Endothelial cell of umbilical vein (primary cell): Measurements from ENCODE around the gene MT1F. TPM values are rescaled to one million over a fixed set of nuclear protein-coding genes. Genes with fewer than 3 reads are reported as not detected.

Experiments
- BruUV-seq: library from RNA; stranded (reverse); fragments of 400-500 nt; replicated peaks from 2 replicates; lab custom pipeline; 2021; lab: Mats Ljungman, UMichigan
- CTCF ChIA-PET: fragments of 300-600, 350-600 bp; sonication (Branson Sonifier 250); formaldehyde crosslinking; loops from one replicate; lab custom pipeline; 2021; ENCODE audit warnings: antibody characterized with exemption, inconsistent platforms; lab: Charles Lee
- POLR2A ChIA-PET: fragments of 300-600, 350-600 bp; sonication (Branson Sonifier 250); formaldehyde crosslinking; loops from one replicate; lab custom pipeline; 2021; ENCODE audit warnings: antibody characterized with exemption, inconsistent platforms; lab: Charles Lee
- DNase-seq: peaks from one replicate; pipeline ENCODE4 v3.0.0-alpha.2; 2011; ENCODE audit warnings: low read depth, low spot score
- FAIRE-seq: peaks from 2 replicates; lab custom pipeline; 2011; peaks lifted over from hg19 to GRCh38; lab: Jason Lieb, UNC
- H2AFZ ChIP-seq: 2 replicates; pipeline ENCODE4 v1.6.0; 2012; ENCODE audit warnings: low read depth, low read length, control low read depth, inconsistent platforms
- H3K27ac ChIP-seq: 2 replicates; pipeline ENCODE4 v1.5.1; 2011; ENCODE audit warnings: low read depth, mild to moderate bottlenecking, control low read depth, low read length, moderate library complexity; ENCODE audit not compliant: insufficient read depth
- H3K27me3 ChIP-seq, 2 experiments: 2 replicates each; pipeline versions ENCODE4 v1.6.0 to v1.6.1; 2011; ENCODE audit warnings: low read length in 2 of 2, mixed read lengths in 1 of 2; ENCODE audit not compliant: control insufficient read depth in 2 of 2, insufficient read depth in 2 of 2
- H3K36me3 ChIP-seq, 2 experiments: 2 replicates in 1 of 2; 3 replicates in 1 of 2; pipeline ENCODE4 v1.5.1; 2011; ENCODE audit warnings: low read length in 2 of 2, mild to moderate bottlenecking in 1 of 2, moderate library complexity in 1 of 2; ENCODE audit not compliant: control insufficient read depth in 2 of 2, insufficient read depth in 2 of 2; ENCODE audit errors: extremely low read depth in 1 of 2
- H3K4me1 ChIP-seq: 3 replicates; pipeline ENCODE4 v1.5.1; 2011; ENCODE audit warnings: mild to moderate bottlenecking, low read length; ENCODE audit not compliant: control insufficient read depth, insufficient read depth; ENCODE audit errors: extremely low read depth
- H3K4me2 ChIP-seq: 2 replicates; pipeline ENCODE4 v1.6.1; 2011; ENCODE audit warnings: low read length, control low read depth, mixed read lengths; ENCODE audit not compliant: insufficient read depth
- H3K4me3 ChIP-seq, 3 experiments: fragments of 200-600 bp in 1 of 3; sonication (generic), shearing (Covaris generic) in 1 of 3; replicated peaks in 1 of 3; 2 replicates each; pipeline ENCODE4 v1.5.1; 2011 to 2016; ENCODE audit warnings: control low read depth in 3 of 3, low read length in 3 of 3, mild to moderate bottlenecking in 2 of 3, inconsistent platforms in 1 of 3, low read depth in 1 of 3, moderate library complexity in 1 of 3; ENCODE audit not compliant: insufficient read depth in 1 of 3
- H3K79me2 ChIP-seq: 2 replicates; pipeline ENCODE4 v1.6.0; 2012; ENCODE audit warnings: low read length, inconsistent platforms; ENCODE audit not compliant: control insufficient read depth, insufficient read depth
- H3K9ac ChIP-seq: replicated peaks from 2 replicates; pipeline ENCODE3; 2011; ENCODE audit warnings: low read length, control low read depth; ENCODE audit not compliant: insufficient read depth; ENCODE audit errors: extremely low read depth
- H3K9me1 ChIP-seq: replicated peaks from 3 replicates; pipeline ENCODE4 v1.6.0; 2011; ENCODE audit warnings: mild to moderate bottlenecking, low read length; ENCODE audit not compliant: control insufficient read depth, insufficient read depth; ENCODE audit errors: extremely low read depth
- H3K9me3 ChIP-seq: replicated peaks from 2 replicates; pipeline ENCODE4 v1.5.1; 2012; ENCODE audit warnings: low read length, inconsistent platforms; ENCODE audit not compliant: control insufficient read depth, insufficient read depth
- H4K20me1 ChIP-seq: replicated peaks from 2 replicates; pipeline ENCODE3; 2011; ENCODE audit warnings: mild to moderate bottlenecking, low read length; ENCODE audit not compliant: control insufficient read depth, insufficient read depth; ENCODE audit errors: extremely low read depth
- EZH2 ChIP-seq: IDR thresholded peaks from 2 replicates; pipeline ENCODE4 v1.6.1; 2012; ENCODE audit warnings: borderline replicate concordance, low read depth, mild to moderate bottlenecking, moderate library complexity, low read length, inconsistent platforms; ENCODE audit not compliant: severe bottlenecking
- FOS ChIP-seq: IDR thresholded peaks from 2 replicates; pipeline ENCODE4 v1.6.1; 2011; ENCODE audit warnings: mild to moderate bottlenecking, low read length, moderate library complexity, borderline replicate concordance; ENCODE audit not compliant: insufficient read depth
- GATA2 ChIP-seq: IDR thresholded peaks from 2 replicates; pipeline ENCODE4 v1.7.0; 2011; ENCODE audit warnings: low read depth, mild to moderate bottlenecking, moderate library complexity, mixed read lengths, low read length; ENCODE audit not compliant: insufficient read length, insufficient read depth
- JUN ChIP-seq: IDR thresholded peaks from 2 replicates; pipeline ENCODE4 v1.6.1; 2011; ENCODE audit warnings: borderline replicate concordance, low read depth; ENCODE audit not compliant: insufficient read length, insufficient read depth
- MYC ChIP-seq: IDR thresholded peaks from one replicate; pipeline ENCODE4 v1.6.1; 2011; ENCODE audit warnings: mild to moderate bottlenecking, low read depth, low read length
- POLR2A ChIP-seq: IDR thresholded peaks from 2 replicates; pipeline ENCODE4 v1.6.1; 2012; ENCODE audit warnings: low read depth, mild to moderate bottlenecking, control low read depth, low read length
- POLR2AphosphoS5 ChIP-seq: IDR thresholded peaks from 2 replicates; pipeline ENCODE4 v1.6.1; 2012; ENCODE audit warnings: low read depth, mild to moderate bottlenecking, control low read depth, low read length, moderate library complexity; ENCODE audit not compliant: insufficient read depth
- dilution Hi-C: fragments of 300-500 bp; cut with MboI; formaldehyde crosslinking; loops from one replicate; pipeline ENCODE4 v1.15.0; 2019; ENCODE audit warnings: low sequenced_read_pairs; ENCODE audit not compliant: extremely low pct_ligation_motif_present
- intact Hi-C: fragments of 100-400 bp; cut with micrococcal nuclease; formaldehyde crosslinking; loops from one replicate; pipeline ENCODE4 v1.10.0; 2022
- polyA plus RNA-seq, 4 experiments: library from polyadenylated mRNA; depleted of rRNA in 3 of 4; stranded (reverse) in 3 of 4; unstranded in 1 of 4; fragments of >200 nt; gene quantifications; 2 replicates each; pipeline versions ENCODE4 v1.2.1 to v1.2.3, GENCODE V29; 2011 to 2012; ENCODE audit warnings: missing spikeins in 1 of 4
- total RNA-seq: library from RNA; stranded (reverse); gene quantifications from 2 replicates; pipeline ENCODE4 v1.2.3, GENCODE V29; 2021
- TF ChIP-seq, protein P1 (sequence below): IDR thresholded peaks from 2 replicates; pipeline ENCODE4 v1.6.1; 2011; ENCODE audit not compliant: insufficient read depth, insufficient read length
- TF ChIP-seq, protein P2 (sequence below), 2 donors: IDR thresholded peaks; 1 replicate in 1 of 2; 2 replicates in 1 of 2; pipeline ENCODE4 v1.5.1; 2011; ENCODE audit warnings: low read length in 2 of 2, mild to moderate bottlenecking in 2 of 2, moderate library complexity in 2 of 2, control low read depth in 1 of 2, inconsistent platforms in 1 of 2, low read depth in 1 of 2; ENCODE audit not compliant: insufficient read depth in 1 of 2; ENCODE audit errors: extremely low read depth in 1 of 2

Gene MT1F
- total and polyA plus RNA-seq, 2 donors (not counting 3 experiments of a cell fraction or from before 2014, with no cell fraction given): 2.2 to 2.6 TPM

DNA sequence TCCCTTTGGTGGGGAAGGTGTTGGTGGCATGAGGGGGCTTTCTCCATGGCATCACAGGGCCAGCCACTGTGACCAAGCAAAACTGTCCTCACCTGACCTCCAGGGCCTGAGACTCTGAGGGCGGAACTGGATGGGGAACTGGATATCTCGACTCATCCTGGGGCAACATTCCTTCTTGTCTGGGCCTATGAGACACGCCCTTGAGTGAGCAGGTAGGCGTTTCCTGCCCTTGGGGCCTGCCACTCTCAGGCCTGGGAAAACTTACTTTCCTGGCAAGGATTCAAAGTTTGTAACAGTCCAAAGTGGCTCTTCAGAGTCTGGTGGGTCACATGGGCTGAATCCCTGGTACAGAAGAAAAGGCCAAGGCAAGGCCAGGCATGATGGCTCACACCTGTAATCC lies 34.1 kb downstream of the MT1F start:
- ChIA-PET CTCF (interaction anchor here (1.7 kb wide), 1 partner anchor 10 kb away, joined by 6 read pairs; no protein-coding TSS in a partner anchor), POLR2A (no interaction called here)
- no peak overlapping the region for H2AFZ ChIP-seq
- no peak overlapping the region for H3K27ac ChIP-seq
- DNase-seq (no peak), FAIRE-seq (no peak)
- H3K4me3 ChIP-seq: no peak overlapping the region
- H3K27me3 ChIP-seq: no peaks in the 10 kb centered on the region
- no peak overlapping the region for H3K4me2 ChIP-seq
- H3K9me3 ChIP-seq: no peaks in the 10 kb centered on the region
- no peaks in the 10 kb centered on the region for H3K4me1 ChIP-seq
- TF ChIP-seq FOS (no peak), POLR2AphosphoS5 (no peak), EZH2 (no peak), MYC (no peak), JUN (no peak), GATA2 (no peak), POLR2A (no peak)
- TF ChIP-seq, protein P1, sequence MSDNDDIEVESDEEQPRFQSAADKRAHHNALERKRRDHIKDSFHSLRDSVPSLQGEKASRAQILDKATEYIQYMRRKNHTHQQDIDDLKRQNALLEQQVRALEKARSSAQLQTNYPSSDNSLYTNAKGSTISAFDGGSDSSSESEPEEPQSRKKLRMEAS: no peak
- TF ChIP-seq, protein P2, sequence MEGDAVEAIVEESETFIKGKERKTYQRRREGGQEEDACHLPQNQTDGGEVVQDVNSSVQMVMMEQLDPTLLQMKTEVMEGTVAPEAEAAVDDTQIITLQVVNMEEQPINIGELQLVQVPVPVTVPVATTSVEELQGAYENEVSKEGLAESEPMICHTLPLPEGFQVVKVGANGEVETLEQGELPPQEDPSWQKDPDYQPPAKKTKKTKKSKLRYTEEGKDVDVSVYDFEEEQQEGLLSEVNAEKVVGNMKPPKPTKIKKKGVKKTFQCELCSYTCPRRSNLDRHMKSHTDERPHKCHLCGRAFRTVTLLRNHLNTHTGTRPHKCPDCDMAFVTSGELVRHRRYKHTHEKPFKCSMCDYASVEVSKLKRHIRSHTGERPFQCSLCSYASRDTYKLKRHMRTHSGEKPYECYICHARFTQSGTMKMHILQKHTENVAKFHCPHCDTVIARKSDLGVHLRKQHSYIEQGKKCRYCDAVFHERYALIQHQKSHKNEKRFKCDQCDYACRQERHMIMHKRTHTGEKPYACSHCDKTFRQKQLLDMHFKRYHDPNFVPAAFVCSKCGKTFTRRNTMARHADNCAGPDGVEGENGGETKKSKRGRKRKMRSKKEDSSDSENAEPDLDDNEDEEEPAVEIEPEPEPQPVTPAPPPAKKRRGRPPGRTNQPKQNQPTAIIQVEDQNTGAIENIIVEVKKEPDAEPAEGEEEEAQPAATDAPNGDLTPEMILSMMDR (IDR thresholded peaks at IDR 0.05; ENCODE audit: extremely low read depth in 1 of 2, insufficient read depth in 1 of 2, low read depth in 1 of 2, low read length in 2 of 2): no peak
- dilution Hi-C loops (no loop called here), intact Hi-C loops (no loop called here)
- H3K36me3 ChIP-seq: no peaks in the 10 kb centered on the region
- no peaks in the 10 kb centered on the region for H3K9me1 ChIP-seq
- H3K9ac ChIP-seq: no peak overlapping the region
- H3K79me2 ChIP-seq: no peaks in the 10 kb centered on the region
- no TSS peak for BruUV-seq
- no peaks in the 10 kb centered on the region for H4K20me1 ChIP-seq
